Stimulated activated CD4-positive, alpha-beta T cell treated with anti-CD3 and anti-CD28 coated beads, Interleukin-1b, Interleukin-23, amount 100 ng/mL, for 24 hours (primary cell): ENCODE measurements around the gene HBE1.
"Not testable (repeated sequence)": the region's sequence is repeated elsewhere in the genome, so short reads cannot be mapped to it uniquely, and the experiment has no call there.

Experiments used
- DNase-seq, 4 experiments: peaks; one replicate each; pipeline ENCODE4 v3.0.0-alpha.2; 2020; ENCODE audit warnings: low read depth in 4 of 4, low spot score in 1 of 4

HBE1 gene

DNA sequence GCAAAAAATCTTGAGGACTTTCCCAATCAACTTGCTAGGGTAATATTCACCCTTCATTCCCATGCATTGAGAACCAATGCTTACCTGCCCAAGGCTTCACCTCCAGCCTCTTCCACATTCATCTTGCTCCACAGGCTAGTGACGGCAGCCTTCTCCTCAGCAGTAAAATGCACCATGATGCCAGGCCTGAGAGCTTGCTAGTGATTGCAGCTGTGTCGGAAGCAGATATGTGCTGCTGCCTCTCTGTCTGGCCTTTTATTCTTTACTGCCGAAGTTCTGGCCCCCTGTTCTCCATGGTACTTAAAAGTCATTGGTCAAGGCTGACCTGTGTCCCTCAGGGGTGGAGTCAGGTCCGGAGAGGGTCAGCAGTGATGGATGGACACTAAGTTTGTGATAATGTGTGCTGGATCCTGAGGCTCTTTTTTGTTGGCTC is at the start of gene HBE1:
TSS of gene HBE1 (minus strand) at position 231 of the 433 bp plus-strand sequence. CDS start at position 176, 55 bp downstream.
- DNase-seq: no peak

DNA sequence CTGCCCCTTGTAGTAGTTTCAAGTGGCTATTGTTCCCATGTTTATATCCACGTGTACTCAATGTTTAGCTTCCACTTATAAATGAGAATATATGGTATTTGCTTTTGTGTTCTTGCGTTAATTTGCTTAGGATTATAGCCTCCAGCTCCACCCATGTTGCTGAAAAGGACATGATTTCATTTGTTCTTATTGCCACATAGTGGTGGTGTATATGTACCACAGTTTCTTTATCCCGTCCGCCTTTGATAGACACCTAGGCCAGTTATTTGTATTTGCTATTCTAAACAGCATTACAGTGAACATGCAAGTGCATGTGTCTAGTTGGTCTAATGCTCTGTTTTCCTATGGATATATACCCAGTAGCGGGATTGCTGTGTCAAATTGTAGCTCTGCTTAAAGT is 47.5 kb upstream of the HBE1 start:
- no peak for DNase-seq

DNA sequence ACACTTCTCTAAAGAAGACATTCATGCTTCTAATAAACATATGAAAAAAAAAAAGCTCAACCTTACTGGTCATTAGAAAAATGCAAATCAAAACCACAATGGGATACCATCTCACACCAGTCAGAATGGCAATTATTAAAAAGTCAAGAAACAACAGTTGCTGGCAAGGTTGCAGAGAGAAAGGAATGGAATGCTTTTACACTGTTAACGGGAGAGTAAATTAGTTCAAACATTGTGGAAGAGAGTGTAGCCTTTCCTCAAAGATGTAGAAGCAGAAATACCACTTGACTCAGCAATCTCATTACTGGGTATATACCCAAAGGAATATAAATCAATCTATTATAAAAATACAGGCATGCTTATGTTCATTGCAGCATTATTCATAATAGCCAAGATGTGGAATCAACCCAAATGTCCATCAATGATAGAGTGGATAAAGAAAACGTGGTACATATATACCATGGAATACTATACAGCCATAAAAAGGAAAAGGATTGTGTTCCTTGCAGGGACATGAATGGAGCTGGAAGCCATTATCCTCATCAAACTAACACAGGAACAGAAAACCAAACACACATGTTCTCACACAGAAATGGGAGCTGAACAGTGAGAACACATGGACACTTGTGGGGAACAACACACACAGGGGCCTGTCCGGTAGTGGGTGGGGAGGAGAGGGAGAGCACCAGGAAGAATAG is 43.7 kb upstream of the HBE1 start:
- not testable (repeated sequence) for DNase-seq

DNA sequence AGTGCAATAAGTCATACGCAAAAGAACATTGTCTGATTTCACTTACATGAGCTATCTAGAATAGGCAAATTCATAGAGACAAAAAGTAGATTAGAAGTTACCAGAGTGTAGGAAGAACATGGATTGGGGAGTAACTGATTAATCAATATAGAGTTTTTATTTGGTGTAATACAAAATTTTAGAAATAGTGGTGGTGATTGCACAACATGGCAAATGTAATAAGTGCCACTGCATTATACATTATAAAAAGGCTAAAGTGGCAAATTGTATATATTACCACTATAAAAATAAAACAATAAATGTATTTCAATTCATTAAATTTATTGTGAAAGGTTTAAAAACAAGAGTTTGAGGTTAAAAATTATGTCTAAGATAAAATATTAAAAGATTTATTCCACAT is 40.7 kb upstream of the HBE1 start:
- no peak for DNase-seq

DNA sequence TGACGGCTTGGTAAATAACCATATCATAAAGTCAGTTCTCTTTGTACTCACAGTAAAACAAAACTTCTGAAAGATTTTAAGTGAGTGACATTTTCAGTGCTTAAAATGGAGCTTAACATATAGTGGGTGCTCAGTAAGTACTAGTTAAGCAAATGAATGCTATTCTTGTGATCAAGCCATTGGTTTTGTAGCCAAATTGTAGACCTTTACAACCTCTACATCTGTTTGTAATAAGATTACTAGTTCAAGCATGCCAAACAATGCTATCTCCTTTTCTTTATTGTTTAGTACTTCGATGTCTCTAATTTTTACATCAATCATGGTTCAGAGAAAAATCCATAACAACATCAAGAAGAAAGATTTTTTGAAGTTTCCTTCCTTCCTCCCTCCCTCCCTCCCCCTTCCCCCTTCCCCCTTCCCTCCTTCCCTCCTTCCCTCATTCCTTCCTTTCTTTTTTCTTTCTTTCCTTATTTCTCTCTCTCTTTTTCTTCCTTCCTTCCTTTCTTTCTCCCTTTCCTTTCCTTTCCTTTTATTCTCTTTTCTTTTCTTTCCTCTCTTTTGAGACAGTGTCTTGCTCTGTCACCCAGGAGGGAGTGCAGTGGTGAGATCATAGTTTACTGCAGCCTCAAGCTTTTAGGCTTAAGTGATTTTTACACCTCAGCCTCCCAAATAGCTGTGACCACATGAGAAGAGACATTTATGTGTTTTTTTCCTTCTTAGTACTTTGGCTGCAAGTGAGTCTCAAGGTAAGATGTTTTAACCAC is 37.7 kb upstream of the HBE1 start:
- DNase-seq: no peak

DNA sequence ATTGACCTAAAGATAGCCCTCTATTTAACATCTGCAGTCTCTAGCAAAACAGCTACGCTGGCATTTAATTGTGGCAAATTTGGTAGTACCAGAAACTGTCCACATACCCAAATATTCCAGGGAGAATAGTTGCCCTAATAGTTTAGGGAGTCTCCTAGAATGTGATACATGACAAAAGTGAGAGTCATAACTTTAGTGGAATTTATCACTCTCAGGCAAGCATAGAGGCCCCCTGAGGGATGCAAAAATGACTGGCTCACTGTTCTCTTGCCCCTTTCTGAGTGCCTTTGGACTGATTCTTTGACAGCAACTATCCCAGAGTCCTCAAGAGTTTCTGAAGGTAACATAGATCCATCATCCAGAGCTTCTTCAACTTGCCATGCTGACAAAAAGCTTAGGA is 34.3 kb upstream of the HBE1 start:
- DNase-seq: no peak

DNA sequence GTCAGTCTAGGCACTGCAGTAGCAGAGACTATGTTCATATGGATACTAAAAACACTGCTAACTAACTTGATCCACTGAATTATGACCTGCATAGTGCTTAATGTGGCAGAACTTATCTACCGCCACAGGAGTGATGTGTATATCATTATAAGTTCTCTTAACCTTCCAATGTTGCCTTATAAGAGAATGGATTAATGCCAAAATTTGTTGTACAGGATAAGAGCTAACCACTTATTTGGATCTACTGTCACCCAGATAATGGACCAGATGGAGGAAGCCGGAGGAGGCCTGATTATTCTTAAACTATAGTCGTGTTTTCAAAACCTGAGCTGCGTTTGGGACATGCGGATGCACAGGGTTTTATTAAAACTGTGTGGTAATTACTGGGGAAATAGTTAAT is 33.9 kb upstream of the HBE1 start:
- DNase-seq: no peak

DNA sequence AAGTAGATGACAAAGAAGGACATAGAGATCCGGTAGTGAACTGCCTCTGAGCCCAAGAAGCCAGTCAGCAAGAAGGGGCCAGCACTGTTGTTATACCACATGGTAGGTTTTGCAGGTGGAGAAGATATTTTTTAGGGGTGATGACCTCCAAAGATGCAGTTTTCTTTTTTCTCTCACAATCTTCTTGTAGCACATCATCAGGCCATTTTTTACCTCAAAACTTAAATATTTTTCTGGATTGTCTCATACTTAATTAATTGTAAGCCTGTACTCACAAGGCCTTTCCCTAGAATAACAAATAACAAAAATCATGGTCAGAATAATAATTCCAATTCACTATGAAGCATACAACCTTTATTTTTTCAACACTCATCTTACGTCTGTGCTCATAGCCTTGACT is 32.1 kb upstream of the HBE1 start, which contains the start of gene OR51B4:
TSS of gene OR51B4 (minus strand) at position 101 of the 400 bp plus-strand sequence. CDS start at position 101, 0 bp downstream.
- no peak for DNase-seq

DNA sequence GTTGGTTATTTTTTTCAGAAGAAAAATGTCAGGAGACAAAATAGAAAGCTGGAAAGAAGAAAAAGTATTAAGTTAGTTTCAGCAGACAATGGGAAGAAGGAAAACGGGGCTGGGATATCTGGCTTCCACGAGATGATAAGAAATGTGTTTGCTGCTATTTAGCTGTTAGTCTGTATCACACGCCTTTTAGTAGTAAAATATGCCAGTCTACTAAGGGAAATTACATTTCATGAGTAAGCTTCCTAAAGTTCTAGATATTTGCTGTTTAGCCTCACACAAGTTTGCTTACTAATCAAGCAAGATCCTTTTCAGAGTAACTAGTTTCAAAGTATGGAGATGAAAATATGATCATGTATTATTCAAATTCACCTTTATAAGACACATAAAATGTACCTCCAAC is 30.5 kb upstream of the HBE1 start:
- DNase-seq: no peak

DNA sequence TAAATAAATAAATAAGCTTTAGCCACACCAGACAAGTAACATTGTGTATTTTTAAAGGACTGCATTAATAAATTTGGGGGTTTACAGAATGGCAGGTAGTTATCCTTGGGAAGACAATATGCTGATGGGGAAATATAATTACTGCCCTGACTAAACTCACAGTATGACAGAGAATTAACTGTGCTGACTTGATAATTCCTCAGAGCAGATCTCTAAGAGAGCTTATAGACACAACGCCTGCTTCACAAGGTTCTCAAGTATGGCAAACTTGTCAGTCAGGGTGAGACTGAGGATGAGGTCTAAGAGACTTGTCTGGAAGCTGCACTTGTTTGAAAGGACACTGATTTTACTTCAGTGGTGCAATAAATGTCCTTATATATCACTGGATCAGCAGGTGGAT is 28.7 kb upstream of the HBE1 start:
- DNase-seq: no peak

DNA sequence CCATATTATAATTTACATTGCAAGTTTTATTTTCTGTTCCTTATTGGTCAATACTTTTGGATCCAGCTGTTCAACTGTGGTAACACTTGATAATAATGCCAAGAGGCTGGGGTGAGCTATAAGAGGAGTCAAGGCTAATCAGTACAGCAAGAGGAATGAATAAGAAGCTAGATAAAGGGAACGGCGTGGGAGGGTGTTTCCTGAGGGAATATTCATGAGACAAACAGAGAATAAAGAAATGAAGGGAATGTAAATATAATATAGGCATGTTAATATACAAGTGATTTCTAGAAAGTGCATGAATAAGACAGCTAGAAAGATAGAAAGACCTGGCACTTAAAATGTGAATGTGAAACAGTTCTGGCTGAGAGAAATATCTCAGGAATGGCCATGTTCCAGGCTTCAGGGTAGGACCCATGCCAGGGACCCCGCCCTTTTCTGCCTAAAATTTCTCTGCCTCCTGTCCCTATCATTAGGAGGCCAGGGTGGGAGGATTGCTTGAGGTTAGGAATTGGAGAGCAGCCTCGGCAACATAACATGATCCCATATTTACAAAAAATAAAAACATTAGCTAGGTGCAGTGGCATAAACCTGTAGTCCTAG is 28.1 kb upstream of the HBE1 start:
- no peak for DNase-seq

DNA sequence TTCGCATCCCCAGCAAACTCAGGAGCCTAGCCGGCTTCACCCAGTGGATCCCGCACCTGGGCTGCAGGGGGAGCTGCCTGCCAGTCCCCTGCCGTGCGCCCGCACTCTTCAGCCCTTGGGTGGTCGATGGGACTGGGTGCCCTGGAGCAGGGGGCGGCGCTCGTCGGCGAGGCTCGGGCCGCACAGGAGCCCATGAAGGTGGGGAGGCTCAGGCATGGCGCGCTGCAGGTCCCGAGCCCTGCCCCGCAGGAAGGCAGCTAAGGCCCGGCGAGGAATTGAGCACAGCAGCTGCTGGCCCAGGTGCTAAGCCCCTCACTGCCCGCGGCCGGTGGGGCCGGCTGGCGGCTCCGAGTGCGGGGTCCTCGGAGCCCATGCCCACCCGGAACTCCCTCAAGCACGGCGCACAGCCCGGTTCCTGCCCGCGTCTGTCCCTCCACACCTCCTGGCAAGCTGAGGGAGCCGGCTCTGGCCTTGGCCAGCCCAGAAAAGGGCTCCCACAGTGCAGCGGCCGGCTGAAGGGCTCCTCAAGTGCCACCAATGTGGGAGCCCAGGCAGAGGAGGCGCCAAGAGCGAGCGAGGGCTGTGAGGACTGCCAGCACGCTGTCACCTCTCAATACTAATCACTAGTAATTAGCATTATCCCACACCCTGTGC is 24.7 kb upstream of the HBE1 start:
- not testable (repeated sequence) for DNase-seq

DNA sequence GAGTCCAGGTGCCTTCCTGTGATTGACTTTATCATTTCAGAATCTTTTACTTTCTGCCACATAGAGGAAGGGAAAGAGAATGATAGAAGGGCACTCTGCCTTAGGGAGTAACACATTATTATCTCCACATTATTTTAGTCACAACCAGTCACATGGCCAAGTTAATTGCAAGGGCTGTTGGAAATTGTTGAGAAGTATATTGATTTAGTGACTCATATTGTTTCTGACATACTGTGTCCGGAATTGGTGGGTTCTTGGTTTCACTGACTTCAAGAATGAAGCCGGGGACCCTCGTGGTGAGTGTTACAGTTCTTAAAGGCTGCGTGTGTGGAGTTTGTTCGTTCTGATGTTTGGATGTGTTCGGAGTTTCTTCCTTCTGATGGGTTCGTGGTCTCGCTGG is 23.3 kb upstream of the HBE1 start:
- DNase-seq: no peak

DNA sequence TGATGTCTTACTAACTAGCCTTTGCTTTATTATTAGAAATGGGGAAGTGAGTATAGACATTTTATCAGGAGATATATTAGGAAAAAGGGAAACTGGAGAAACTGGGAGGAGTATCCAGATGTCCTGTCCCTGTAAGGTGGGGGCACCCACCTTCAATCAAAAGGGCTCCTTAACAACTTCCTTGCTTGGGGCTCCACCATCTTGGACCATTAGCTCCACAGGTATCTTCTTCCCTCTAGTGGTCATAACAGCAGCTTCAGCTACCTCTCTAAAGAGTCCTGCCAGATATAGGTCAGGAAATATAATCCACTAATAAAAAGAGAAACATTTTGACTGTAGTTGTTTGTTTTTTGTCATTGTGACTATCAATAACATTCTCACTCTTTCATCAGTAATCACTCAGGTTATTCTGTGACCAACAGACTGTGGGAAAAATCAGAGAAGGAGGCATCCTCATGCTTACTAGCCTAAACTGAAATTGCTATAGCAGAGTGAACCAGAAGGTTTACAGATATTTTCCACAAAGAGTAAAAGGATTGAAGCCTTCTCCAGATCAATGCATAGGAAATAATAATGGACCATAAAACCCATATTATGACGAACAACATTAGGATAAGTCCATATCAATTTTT is 21.6 kb upstream of the HBE1 start:
- no peak for DNase-seq

DNA sequence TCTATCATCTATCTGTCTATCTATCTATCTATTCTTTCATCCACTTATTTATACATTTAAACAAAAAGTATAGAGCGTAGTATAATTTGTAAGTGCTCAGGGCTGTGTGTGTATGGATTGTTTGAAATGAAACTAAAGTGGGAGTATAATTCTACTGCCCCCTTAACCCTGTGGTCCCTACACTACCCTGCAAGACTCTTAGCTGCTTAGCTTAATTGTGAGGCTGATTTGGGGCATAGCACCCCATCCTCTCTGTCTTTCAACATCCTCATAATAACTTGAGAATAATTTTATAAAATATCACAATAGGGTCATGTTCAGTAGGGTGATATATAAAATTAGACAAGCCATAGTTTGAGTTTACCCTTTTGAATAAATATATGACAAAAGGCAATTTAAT is 20.4 kb upstream of the HBE1 start:
- no peak for DNase-seq

DNA sequence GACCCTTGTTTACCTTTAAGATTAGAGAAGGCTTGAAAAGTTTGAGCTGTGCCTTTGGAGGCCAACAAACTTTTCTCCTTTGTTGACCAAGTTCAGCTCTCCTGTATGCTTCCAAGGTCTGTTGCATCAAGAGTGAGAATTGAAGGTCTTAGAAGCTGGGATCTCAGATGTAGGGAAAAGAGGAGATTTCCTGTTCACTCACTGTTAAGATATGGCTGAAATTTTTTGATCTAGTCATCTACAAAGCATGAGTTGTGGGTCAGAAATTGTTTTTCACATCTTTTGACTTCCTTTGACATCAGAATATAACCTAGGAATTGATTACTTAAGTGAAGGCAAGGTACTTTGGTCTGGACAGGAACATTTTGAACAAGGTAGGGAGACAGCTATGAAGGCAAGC is 20.0 kb upstream of the HBE1 start:
- no peak for DNase-seq

DNA sequence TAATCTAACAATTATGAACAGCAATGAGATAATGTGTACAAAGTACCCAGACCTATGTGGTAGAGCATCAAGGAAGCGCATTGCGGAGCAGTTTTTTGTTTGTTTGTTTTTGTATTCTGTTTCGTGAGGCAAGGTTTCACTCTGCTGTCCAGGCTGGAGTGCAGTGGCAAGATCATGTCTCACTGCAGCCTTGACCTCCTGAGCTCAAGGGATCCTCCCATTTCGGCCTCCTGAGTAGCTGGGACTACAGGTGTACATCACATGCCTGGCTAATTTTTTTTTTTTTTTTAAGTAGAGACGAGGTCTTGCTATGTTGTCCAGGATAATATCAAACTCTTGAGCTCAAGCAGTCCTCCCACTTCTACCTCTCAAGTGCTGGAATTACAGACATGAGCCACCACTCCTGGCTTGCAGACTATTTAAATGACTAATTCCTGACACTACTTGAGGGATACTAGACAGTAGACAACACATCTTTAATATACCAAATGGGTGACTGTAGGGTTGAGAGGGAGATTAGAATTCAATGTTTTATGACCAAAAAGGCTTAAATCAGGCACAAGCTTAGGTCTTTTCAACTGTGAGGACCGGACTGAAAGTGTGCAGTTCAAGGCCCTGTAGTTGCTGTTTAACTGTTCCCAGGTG is 19.3 kb upstream of the HBE1 start:
- DNase-seq: no peak

DNA sequence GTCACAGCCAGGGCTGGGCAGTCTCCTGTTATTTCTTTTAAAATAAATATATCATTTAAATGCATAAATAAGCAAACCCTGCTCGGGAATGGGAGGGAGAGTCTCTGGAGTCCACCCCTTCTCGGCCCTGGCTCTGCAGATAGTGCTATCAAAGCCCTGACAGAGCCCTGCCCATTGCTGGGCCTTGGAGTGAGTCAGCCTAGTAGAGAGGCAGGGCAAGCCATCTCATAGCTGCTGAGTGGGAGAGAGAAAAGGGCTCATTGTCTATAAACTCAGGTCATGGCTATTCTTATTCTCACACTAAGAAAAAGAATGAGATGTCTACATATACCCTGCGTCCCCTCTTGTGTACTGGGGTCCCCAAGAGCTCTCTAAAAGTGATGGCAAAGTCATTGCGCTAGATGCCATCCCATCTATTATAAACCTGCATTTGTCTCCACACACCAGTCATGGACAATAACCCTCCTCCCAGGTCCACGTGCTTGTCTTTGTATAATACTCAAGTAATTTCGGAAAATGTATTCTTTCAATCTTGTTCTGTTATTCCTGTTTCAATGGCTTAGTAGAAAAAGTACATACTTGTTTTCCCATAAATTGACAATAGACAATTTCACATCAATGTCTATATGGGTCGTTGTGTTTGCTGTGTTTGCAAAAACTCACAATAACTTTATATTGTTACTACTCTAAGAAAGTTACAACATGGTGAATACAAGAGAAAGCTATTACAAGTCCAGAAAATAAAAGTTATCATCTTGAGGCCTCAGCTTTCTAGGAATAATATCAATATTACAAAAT is 18.6 kb upstream of the HBE1 start:
- DNase-seq: no peak

DNA sequence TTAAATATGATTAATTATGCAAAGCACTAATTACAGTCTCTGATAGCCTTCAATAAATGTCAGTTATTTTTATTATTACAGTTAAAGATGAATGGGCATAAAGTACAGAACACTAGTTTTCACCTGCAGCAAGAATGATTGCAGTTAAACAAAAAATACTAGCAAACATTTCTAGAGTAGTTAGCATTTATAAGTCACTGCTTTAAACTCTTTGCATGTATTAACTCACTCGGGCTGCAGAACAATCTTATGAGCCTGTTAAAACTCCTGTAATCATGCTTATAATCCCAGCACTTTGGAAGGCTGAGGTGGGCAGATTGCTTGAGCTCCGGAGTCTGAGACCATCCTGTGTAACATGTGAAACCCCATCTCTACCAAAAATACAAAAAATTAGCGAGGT is 17.2 kb upstream of the HBE1 start:
- no peak for DNase-seq

DNA sequence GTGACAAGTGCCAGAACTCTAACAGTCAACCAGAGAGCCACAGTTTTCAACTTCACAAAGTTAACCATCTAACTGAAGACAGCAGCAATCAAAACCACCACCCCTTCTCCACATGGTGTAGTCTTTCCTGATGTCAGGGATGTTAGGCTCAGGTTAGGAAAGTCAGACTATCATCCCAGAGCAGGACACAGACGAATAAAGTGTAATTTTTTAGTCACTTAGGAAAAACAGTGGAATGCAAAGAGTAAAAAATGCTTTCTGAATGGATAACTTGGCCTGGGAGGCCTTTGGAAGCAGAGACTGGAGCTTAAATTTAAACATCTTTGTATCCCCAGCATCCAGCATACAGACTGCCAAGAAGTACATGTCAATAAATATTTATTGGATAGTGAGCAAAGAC is 16.6 kb upstream of the HBE1 start:
- no peak for DNase-seq
